ENCODE data around the gene SULT4A1.

The SULT4A1 gene

DNA sequence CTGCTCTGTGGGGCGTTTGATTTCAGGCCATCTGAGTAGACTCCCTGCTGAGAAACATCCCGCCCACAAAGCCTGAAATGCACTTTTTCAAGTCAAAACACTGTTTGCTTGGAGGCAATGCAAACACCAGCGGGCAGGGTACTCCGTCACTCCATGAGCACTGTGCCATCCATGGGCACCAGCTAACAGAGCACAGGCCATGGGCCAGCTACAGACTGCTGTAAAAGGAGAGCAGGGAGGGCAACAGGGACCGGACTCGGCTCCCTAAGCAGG, 33.7 kb downstream of the SULT4A1 start:
- DNase-seq (ENCODE audit: low spot score), result no peak

- no peak for DNase-seq (ENCODE audit: low spot score)
Observed at GRCh38 chr22:43827926-43828724, 34.2 kb downstream of the SULT4A1 start.

DNA sequence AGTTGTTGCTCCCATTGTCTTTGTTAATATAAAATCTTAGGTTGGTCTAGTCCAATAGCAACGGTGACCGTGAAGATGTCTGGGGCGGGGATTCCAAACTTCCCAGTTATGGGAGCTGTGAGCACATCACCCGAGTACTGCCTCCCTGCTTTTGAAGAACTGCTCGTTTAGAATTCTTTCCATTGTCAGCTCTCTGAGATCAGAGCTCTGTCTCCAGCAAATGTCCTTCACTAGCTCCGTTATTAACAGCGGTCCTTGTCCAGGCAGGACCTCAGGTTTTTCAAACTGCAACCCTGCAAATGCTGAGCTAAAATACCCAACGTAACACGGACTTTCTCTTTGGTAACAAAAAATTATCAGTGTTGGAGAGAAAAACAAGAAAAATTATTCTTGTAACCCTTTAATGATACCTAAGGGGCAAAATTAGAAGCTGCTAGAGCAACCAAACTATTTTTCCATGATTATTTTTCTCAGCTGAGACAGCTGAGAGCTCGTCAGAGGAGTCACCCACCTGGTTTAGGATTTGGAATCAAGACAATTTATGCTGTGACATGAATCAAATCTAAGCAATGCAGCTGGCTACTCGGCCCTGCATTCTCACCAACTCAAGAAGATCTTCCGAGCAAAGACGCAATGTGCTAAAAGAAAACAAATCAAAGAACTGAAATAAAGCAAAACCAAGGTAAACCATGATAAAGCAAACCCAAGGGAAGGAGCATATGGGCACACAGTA, 35.1 kb downstream of the SULT4A1 start:
- no peak for DNase-seq (ENCODE audit: low spot score)

GRCh38 chr22:43826142-43827002, 35.9 kb downstream of the SULT4A1 start:
- peak; percentile 31 for DNase-seq (ENCODE audit: low spot score)

- no peak for DNase-seq (ENCODE audit: low spot score)
Observed at GRCh38 chr22:43825651-43826050, 36.7 kb downstream of the SULT4A1 start.

DNA sequence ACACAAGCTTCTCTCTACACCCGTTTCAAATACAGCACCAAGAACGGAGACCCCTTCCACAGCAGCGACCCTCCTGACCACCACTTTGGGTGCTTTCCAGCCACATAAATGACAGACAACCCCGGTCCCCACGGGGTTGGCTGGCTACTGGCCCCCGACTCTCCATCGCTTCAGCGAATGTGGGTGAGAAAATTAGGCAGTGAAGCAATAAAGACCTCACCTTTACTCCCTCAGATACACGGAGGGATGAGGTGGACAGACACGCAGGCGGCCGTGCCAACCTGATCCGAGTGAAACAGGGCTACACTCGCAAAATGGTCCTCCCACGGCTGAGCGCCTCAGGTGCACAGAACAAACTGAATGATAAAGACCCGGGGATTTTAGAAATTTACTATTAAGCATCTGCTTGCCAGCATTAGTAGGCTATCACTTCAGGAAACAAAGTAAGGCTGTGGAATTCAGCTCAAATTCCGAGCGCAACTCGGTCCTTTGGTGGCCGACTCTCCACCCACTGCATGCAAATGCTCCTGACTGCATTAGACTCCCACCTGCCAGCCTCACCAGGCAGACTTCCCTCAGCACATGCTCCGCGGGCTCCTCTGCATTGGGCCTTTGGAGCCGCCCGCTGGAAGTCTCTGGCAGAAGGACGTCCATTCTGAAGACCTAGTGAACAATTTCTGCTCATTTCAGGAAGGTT, 37.4 kb downstream of the SULT4A1 start:
- no peak for DNase-seq (ENCODE audit: low spot score)

GRCh38 chr22:43823911-43824665, 38.2 kb downstream of the SULT4A1 start:
- DNase-seq (ENCODE audit: low spot score), result no peak

GRCh38 chr22:43823353-43823908, 38.9 kb downstream of the SULT4A1 start:
- no peak for DNase-seq (ENCODE audit: low spot score)

- DNase-seq (ENCODE audit: low spot score), result no peak
Observed at GRCh38 chr22:43821606-43822425, 40.5 kb downstream of the SULT4A1 start.

- DNase-seq (ENCODE audit: low spot score), result no peak
Observed at GRCh38 chr22:43820651-43821305, 41.5 kb downstream of the SULT4A1 start.

DNA sequence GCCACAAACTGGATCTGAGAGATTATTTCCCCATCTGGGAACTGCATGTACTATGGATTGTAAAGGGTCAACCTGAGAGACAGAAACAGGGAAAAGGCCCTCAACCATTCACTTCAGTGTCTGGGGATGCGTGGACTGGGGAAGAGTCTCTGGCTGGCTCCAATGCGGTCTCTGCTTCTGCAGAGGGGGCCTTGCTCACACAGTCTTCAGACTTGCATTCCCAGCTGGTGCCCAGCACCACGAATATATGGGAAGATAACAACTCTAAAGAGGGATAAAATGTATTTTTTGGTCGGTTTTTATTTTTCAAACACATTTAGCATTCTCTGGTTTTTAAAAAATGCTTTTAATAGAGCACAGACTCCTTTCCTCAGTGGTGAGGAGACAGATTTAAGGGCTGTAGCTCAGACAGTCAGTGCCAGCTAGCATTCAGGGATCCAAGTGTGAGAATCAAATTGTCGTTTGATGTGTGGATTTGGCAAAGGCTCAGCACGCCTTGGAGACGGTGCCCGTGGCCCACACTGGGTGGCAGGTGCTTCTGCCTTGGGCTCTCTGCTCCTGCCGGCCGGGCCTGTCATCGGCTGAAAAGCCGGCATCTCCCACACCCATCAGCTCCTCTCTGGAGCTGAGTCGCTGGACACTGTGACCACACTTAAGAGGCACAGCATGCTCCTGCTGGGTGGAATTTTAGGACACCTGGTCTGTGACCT, 42.2 kb downstream of the SULT4A1 start:
- DNase-seq (ENCODE audit: low spot score), result no peak

DNA sequence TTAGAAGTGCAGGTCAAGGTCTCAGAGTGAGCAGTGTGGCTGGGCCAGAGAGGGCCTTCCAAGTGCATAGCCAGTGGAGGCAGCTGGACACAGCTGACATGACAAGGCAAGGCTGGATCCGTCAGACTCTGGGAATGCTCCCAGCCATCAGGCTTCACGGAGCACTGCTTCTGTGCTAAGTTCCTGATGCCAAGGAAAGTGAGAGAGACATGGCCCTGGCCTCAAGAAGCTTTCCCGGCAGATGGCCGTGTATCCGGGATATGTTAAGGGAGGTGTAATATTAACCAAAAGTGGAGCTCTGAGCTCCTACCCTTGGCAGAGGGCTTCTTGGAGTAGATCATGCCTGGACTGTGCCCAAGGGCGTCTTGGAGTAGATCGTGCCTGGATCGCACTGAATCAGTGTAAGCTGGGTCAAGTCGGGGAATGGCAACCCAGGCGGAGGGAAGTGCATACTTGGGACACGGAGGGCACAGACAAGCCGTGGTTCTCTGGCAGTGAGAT, 42.8 kb downstream of the SULT4A1 start:
- no peak for DNase-seq (ENCODE audit: low spot score)

- no peak for DNase-seq (ENCODE audit: low spot score)
Observed at GRCh38 chr22:43818981-43819380, 43.3 kb downstream of the SULT4A1 start.

DNA sequence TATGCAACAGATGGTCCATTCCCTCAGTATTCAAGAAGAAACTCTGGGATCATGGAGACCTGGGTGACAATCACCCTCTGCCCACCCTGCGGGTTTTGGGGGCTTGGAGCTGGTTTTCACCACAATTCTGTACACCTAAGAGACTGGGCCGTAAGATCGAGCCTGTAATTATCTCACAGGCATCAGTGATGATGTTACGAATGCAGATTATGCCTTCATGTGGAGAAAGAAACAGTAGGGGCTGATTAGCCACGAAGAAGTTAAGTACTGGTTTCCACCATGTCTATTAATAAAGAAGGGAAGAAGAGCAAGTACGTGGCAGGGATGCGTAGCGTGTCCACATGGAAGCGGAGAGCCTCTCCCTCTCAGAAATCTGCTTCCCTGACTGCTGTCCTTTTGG, 44.9 kb downstream of the SULT4A1 start:
- no peak for DNase-seq (ENCODE audit: low spot score)

GRCh38 chr22:43814264-43814663, 48.0 kb downstream of the SULT4A1 start:
- no peak for DNase-seq (ENCODE audit: low spot score)

- DNase-seq (ENCODE audit: low spot score), result no peak
Observed at GRCh38 chr22:43812890-43813289, 49.4 kb downstream of the SULT4A1 start.

- peak; percentile 91 for DNase-seq (ENCODE audit: low spot score)
Observed at GRCh38 chr22:43812149-43812842, 50.0 kb downstream of the SULT4A1 start, which contains the start of gene EFCAB6. Gene EFCAB6, minus strand, starts transcription at chr22:43812305. Its CDS starts 29,987 bp downstream, at chr22:43782318.

- no peak for DNase-seq (ENCODE audit: low spot score)
Observed at GRCh38 chr22:43811777-43812148, 50.5 kb downstream of the SULT4A1 start.

Measured in globus pallidus (tissue), 1 donor.